NCI-H1105 (cell line): ENCODE data around the gene TCEA2.
"Not testable (repeated sequence)": the region's sequence is repeated elsewhere in the genome, so short reads cannot be mapped to it uniquely, and the experiment has no call there.

Experiments
- DNase-seq: peaks from one replicate; lab custom pipeline; 2025; lab: John Stamatoyannopoulos, UW

The TCEA2 gene

DNA sequence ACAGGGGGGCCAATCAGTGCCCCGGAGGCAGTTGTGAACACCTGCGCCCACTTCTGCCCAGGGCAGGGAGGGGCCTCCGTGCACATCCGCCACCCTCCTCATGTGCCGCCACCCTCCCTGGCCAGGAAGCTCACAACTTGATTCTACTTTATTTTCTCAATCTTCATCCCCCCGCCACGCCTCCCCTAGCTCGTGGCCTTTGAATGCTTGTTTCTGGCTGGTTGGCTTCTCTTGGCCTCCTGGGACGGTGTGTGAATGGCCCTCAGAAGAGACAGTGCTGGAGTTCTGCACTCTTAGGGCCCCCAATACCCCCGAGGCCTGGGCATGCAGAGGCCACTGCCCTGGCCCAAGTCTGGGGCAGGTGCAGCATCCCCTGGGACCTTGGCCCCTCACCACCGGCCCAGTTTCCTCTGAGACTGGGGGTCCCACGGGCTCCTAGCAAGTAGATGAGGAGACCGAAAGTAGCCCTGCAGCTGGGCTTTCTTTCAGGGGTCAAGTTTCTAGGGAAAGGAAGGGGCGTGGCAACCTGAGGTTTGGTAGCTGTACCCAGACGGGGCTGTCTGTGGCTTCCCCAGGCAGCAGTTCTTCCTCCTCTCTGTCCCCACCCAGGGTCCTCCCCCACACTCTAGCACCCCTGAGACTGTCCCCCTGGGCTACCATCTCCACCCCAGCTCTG, 15.0 kb downstream of the TCEA2 start:
- DNase-seq, result no peak

GRCh38 chr20:64078934-64079272, 15.9 kb downstream of the TCEA2 start:
- DNase-seq, result no peak

DNA sequence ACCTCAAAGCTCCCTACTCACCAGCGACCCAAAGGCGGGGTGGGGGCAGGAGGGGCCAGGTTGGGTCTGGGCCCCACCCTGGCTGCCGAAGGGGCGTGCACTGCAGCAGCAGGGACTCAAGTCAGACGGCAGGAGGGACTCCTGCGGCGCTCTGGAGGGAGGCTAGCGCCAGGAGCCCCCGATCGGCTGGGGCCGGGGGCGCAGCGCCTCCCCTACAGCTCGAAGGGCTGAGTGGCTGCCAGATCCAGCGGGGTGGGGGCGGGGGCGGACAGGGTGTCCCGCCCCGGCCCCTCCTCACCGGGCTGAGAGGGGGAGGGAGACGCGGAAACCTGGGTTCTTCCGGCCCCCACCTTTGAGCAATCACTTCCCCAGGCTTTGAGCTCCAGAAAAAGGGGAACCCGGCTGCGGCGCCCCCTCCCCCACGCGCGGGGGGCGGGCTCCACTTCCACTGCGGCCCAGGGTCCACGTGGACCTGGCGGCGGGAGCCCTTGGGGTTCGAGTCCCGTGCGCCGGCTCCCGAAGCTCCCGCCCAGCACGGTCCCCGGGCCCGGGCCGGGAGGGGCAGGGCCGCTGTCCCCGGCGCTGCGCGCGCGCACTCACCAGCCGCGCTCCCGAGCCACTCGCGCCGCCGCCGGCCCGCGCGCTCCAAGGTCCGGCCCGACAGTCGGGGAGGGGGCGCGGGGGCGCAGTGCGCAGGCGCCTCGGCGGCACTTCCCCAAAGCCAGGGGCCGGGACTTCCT, 16.4 kb downstream of the TCEA2 start, which contains the start of gene RGS19:
TSS of gene RGS19 (minus strand) at position 246 of the 740 bp plus-strand sequence. CDS start 2,632 bp downstream, outside the sequence.
- peak; percentile 38 for DNase-seq

DNA sequence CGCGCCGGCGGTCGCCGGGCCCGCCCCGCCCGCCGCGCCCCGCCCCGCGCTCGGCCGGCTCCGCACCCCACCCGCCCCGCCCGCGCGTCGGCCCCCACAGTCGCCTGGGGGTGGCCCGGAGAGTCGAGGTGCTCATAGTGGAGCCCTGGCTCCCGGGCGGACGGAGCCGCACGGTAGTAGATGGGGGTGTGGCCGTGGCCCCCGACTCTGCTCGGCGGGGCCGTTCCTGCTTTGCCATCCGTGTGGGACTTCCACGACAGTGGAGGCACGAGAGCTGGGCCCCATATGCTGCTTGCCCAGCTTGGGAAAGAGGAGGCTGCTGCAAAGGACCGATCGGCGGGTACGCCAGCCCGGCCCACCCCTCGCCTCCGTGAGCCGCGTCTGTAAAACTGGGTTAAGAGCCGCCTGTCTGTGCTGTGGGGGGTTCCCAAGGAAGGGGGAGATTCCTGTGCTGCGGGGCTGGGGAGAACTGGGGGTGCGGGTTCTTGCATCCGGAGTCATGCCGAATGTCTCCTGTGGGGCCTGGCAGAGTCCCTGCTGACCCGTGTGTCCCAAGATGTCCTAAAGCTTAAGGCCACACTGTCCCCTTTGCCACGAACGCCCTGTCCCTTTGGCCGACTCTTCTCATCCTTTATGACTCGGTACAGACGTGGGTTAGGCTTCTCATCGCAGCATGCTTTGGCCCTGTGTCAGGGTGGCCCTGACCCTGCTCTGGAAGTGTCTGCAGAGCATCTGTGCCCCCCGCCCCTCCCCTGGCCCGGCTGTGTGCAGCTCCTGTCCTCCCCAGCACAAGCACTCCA, 17.2 kb downstream of the TCEA2 start, which contains the start of gene OPRL1:
TSS of gene OPRL1 (plus strand) at position 70 of the 800 bp plus-strand sequence. CDS start 12,639 bp downstream, outside the sequence.
- no peak for DNase-seq

- no peak for DNase-seq
Observed at GRCh38 chr20:64080813-64081623, 18.0 kb downstream of the TCEA2 start.

DNA sequence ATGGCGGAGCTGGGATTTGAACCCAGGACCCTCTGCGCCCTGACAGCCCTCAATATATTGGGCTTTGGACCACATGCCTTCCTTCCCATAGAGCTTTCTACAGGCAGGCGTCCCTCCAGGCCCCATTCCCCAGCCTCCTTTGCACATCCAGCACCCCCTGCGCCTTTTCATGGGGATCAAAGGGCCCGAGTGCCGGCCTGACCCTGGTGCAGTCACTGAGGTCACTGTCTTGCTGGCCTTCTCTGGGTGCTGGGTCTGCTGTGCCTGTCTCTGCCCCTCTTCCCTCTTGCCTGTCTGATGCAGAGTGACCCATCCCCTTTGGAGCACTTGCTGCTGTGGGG, 18.6 kb downstream of the TCEA2 start:
- DNase-seq, result no peak

DNA sequence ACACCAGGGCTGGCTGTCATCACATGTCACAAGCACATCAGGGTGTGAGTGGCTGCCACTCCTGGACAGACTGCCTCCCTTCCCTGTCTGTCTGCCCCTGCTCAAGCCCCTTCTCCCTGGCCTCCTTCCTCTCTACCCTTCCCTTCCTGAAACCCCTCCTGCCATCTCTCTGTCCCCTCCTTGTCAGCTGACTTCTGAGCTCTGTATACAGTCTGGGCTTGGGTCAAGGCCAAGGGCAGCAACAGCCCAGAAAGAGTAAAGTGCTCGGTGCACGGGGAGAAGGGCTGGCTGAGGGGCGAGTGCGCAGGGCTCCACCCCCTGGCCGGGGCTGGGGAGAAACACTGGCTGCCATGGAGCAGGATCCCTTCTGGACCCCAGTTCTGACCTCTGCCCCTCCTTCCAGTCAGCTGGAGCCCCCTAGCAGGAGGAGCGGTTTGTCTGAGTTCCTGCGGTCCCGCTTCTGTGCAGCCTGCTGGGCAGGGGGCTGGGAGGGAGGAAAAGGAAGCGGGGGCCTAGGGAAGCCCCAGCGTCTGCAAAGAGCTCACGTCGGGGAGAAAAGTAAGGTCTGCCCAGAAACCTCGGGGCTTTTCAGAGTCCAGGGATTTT, 19.2 kb downstream of the TCEA2 start:
- no peak for DNase-seq

DNA sequence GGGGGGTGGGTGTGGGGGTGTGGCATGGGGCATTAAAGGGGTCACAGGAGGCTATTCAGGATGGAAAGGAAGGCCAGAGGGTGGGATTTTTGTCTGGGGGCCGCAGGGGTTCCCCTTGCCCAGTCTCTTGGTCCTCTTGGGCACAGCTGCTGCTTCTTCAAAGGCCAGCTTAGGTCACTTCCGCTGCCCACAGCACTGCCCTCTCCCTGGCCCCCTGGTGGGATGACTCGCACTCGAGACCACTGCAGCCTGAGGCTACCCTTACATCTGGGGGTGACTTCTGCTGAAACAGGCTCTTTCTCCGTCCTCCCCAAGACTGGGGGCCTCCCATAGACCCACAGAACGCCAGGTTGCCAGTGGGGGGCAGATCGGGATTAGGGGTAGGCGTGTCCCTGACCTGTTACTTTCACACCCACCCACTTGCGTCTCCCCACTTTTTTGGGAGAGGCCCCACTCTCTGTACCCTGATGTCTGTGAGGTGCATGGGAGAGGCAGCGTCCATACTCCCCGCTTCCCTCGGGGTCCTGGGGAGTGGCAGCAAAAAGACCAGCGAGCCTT, 19.9 kb downstream of the TCEA2 start:
- DNase-seq, result no peak

GRCh38 chr20:64083378-64083803, 20.4 kb downstream of the TCEA2 start:
- peak; percentile 75 for DNase-seq

DNA sequence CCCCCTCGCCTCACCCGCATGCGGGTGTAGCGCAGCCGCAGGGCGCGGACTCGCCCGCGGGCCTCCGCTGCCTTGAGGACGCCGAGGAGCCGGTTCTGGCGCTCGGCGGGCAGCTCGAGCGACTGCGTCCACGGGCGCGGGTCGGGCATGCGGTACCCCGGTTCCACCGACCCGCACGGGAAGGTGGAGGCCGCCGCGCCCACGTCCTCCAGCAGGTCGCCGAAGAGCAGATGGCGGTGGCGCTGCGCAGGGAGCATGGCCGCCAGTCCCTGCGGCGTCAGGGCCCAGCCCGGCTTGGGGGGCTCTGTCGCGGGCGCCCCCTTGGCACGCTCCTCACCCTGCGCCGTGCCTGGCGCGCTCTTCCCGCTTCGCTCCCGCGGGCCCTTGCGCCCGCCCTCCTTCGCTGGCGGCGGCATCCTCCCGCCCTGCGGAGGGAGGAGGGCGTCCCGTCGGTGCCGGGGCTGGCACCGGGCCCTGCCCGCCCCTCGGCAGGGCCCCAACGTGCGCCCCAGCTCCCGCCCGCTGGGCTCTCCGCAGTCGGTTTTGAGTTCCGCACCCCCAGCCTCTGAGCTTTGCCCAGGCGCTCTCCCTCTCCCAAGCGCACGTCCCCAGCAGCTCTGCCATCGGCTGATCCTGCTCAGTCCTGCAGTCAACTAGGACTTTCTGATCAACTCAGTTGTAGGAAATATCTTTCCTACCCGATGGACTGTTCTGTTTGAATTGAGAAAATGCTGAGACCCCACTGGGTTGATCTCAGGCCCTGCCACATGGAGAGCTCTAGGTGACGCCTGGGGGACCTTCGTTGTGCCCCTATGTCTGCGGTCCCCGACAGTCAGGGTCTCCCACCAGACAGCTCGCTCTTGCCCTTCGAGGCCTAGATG, 21.0 kb downstream of the TCEA2 start, which contains the start of gene LKAAEAR1:
TSS of gene LKAAEAR1 (minus strand) at position 595 of the 881 bp plus-strand sequence. CDS start at position 416, 179 bp downstream.
- no peak for DNase-seq

DNA sequence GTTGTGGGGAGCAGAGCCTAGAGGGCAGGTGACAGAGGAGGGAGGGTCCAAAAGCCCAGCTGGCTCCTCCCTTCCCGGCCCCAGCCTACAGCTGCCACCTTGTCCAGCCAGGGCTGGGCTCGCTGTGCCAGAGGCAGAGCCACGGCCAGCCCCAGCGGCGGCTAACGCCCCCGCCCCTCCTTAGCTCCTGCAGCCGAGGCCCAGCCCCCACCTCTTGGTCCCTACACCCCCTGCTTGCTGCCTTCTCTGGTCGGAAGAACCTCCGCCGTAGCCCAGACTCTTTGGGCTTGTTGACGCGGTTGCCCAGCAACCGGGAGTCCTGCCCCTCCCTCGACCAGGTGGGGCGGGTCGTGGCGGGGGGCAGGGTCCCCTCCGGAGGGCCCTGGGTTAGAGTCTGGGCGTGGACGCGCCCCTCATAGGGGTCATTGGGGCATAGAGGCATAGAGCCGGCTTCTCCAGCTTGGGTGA, 21.7 kb downstream of the TCEA2 start:
- peak; percentile 44 for DNase-seq

GRCh38 chr20:64086801-64087200, 23.8 kb downstream of the TCEA2 start:
- DNase-seq, result no peak

GRCh38 chr20:64087226-64087825, 24.3 kb downstream of the TCEA2 start:
- not testable (repeated sequence) for DNase-seq

- not testable (repeated sequence) for DNase-seq
Observed at GRCh38 chr20:64088586-64088985, 25.6 kb downstream of the TCEA2 start.

DNA sequence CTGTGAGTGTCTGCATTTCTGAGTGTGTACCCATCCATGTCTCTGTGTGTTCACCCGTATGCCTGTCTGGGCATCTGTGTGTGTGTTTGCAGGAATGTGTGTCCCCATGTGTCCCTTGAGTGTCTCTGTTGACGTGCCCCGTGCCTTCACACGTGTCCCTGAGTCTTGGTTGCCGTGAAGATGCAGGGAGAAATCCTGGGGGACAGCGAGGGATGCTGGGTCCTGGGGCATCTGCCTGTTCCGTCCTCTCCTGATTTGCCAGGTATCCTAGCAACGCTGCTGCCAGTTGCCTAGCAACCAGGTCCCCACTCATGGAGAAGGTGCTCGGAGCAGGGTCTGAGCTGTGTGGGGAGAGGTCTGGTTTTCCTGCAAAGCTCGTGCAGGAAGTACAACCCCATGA, 27.2 kb downstream of the TCEA2 start:
- peak; percentile 21 for DNase-seq

DNA sequence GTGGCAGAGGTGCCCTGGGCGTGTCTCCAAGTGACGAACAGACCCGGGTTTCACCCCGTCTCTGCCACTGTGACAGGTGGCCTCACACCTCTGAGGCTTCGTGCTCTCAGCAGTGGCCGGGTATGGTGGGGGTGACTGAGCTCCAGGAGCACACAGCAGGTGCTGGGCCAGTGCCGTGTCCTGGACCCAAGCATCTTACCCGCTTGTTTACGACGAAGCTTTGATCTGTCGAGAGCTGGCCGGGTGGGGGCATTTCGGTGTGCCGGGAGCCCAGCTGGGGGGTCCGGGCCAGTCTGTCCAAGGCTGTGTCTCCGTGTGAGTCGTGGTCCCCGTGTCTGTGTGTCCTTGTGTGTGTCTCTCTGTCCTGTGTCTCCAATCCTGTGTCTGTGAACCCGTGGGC, 28.3 kb downstream of the TCEA2 start:
- DNase-seq, result no peak

- no peak for DNase-seq
Observed at GRCh38 chr20:64091770-64092169, 28.8 kb downstream of the TCEA2 start.

GRCh38 chr20:64092258-64093012, 29.4 kb downstream of the TCEA2 start:
- DNase-seq, result no peak
